Measurements from ENCODE around the gene GALNT6. TPM values are rescaled to one million over a fixed set of nuclear protein-coding genes. Genes with fewer than 3 reads are reported as not detected.

Gene GALNT6
- not detected for total RNA-seq

DNA sequence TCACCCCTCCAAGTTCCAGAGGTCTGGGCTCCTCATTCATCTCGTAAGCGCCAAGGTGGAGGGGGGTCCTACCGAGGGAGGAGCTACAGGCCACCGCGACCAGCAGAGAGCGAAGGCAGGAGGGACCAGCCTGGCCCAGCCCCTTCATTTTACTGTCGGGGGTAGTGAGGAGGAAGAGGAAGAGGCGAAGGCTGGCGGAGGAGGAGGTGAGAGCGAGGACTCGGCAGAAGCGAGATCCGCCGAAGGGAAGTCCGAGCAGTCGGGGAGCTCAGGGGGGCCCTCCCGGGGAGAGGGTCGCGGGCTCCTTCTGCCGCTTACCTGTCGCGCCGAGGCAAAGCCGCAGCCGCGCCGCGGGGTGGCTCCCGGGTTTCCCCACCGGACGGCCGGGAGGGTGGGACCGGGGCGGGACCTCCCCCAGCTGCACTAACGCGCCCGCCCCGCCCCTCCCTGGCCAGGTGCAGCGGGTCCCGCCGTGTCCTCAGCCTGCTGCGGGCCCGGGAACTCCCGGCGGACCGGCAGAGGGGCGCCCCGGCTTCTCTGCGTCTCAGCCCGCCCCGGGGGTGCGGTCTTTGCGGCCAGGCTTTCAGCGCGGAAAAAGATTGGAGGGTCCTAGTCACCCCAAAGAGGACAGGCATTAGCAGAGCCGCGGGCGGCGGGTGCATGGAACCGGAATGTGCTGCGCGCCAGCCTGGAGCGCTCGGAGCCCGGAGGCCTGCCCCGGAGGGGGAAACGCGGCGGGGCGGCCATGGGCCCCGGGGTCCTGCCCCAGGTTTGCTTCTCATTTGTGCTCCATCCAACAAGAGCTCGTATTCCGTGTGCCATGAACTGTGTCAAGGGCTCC, at the start of gene GALNT6:
TSS of gene GALNT6 (minus strand) at position 124 of the 841 bp plus-strand sequence. CDS start 11,625 bp downstream, outside the sequence.

DNA sequence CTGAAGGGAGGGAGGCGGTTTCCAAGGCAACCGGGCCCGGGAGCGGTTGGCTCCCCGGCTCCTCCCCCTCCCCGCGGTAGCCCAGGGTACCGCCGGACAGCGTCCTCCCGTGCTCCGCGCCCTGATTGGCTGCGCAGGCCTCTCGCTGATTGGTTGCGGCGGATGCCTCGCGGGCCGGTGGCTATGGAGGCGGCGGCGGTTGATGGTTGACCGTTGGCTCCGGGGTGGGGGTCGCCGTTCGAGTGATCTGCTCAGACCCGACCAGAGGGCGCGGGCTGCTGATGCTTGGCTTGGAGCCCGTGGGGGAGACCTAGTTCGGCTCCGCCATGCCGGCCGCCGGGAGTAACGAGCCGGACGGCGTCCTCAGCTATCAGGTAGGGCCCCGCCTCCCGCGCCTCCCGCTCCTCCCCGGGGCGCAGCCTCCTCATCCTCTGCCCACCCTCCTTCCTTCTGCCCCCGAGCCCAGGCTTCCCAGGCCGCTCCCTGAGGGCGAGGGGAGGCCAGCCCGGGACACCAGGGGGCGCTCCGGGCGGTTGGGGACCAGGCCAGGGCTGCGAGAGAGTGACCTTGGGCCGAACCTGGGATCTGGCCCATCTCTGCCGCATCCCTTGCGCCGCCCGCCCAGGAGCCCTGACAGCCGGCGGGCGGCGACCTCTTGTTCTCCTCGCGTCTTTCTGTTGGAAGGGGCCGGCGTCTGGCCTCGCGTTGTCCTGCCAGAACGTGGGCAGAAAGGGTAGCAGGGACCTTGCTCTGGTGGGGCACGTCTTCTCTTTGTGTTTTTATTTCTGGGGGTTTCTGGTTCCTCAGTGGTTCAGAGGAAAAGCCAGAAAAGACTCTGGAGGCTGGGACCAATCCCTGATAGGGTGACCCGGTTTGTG, 33.7 kb upstream of the GALNT6 start, which contains the start of gene SLC4A8:
TSS of gene SLC4A8 (plus strand) at position 170 of the 878 bp plus-strand sequence. CDS start at position 327, 157 bp downstream.

DNA sequence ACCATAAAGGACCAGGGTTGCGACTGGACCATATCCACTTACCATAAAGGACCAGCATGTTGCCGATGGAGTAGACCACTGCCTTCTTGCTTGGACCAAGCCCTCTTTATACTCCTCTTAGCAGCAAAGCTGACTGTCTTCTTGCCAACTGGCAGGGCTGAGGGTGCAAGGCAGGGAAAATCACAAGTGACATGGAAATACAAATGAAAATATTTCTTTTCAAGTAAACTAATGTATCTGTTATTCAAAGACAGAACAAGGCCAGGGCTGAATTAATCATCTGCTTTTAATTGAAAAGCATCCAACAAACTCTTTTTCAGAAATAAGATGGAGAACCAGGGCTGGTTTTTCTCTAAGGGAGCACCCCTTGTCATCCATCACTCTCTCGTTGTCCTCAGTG, 44.6 kb downstream of the GALNT6 start, which contains the start of gene CELA1:
TSS of gene CELA1 (minus strand) at position 99 of the 400 bp plus-strand sequence. CDS start at position 58, 41 bp downstream.

GRCh38 chr12:51323966-51324895, 67.0 kb downstream of the GALNT6 start, which contains the start of gene BIN2:
Gene BIN2 (minus strand): TSS chr12:51324174. CDS start chr12:51324102, 72 bp downstream.

Other genes with a start within 250 kb of the GALNT6 start
- gene TFCP2, start 218.3 kb downstream of the GALNT6 start, total RNA-seq = 23.8 TPM
- 31.9 TPM for gene POU6F1, start 173.3 kb downstream of the GALNT6 start, total RNA-seq
- gene DAZAP2, start 152.6 kb downstream of the GALNT6 start, total RNA-seq = 80.1 TPM
- 1.6 TPM for gene SMAGP, start 121.0 kb downstream of the GALNT6 start, total RNA-seq
- gene BIN2, start 67.2 kb downstream of the GALNT6 start, total RNA-seq = 0.63 TPM
- not detected for gene CELA1, start 44.7 kb downstream of the GALNT6 start, total RNA-seq
- 66.7 TPM for gene SLC4A8, start 33.4 kb upstream of the GALNT6 start, total RNA-seq
- 134 TPM for gene SCN8A, start 199.8 kb upstream of the GALNT6 start, total RNA-seq

Data from parietal lobe (tissue), 1 donor.